Measurements from ENCODE around the gene INHBB. TPM values are rescaled to one million over a fixed set of nuclear protein-coding genes. Genes with fewer than 3 reads are reported as not detected.

INHBB gene
- total and polyA plus RNA-seq, 2 of the 4 experiments (the other 2 are of a cell fraction), result 0.18 to 0.92 TPM

DNA sequence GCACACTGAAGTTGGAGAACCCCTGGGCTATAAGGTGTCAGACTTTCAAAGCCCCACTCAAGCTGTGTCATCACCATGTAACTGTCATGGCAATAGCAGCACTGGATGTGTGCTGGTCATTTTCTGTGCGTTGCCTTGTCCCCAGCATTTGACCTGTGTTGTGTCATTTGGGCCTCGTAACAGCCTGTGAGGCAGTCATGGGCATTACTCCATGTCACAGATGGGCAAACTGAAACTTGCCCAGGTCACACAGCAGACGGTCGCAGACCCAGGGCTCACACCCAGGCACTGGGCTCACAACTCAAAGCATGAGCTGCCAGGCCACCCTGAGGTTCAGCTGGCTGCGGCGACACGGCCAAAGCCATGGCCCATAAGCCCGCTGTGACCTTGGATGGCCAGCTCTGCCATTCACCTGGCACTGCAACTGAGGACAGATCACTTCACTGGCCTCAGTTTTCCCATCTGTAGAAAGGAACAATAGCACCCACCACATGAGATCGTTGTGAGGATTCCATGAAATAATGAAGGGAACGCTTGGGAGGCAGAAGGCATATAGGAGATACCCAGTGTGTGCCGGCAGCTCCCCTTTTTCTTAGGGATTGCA is 36.7 kb downstream of the INHBB start:
- Histone ChIP-seq H4K5ac (ENCODE audit: low read depth, low read length) (no peak overlapping the region), H3K9ac (ENCODE audit: low read depth, low read length) (no peak overlapping the region), H2BK5ac (ENCODE audit: low read depth, low read length, poor library complexity, severe bottlenecking) (no peak overlapping the region), H3K27me3 (ENCODE audit: control insufficient read depth, insufficient read depth, low read length) (peaks cover 85% of the 10 kb centered on the region), H3K79me1 (ENCODE audit: low read depth in 1 of 2, low read length in 2 of 2) (no peaks in the 10 kb centered on the region), H3K23ac (ENCODE audit: low read depth, low read length) (no peak overlapping the region), H3K4me2 (ENCODE audit: low read depth, low read length) (no peak overlapping the region), H4K91ac (ENCODE audit: insufficient read depth, low read depth, low read length) (no peak overlapping the region), H3K56ac (ENCODE audit: extremely low read depth, insufficient read depth, low read length) (no peak overlapping the region), H4K8ac (ENCODE audit: low read depth in 2 of 2, low read length in 2 of 2) (no peak overlapping the region), H3K9me1 (ENCODE audit: insufficient read depth, low read length) (peaks cover 3% of the 10 kb centered on the region; the same call in 1 of the 2 replicates), H2AK5ac (ENCODE audit: low read depth, low read length) (no peak overlapping the region), H3K14ac (replicated peaks; ENCODE audit: low read depth, low read length) (no peak overlapping the region), H2AK9ac (replicated peaks; ENCODE audit: low read depth, low read length, poor library complexity) (no peak overlapping the region), H3K4me1 (ENCODE audit: control insufficient read depth, insufficient read depth, low read length) (no peaks in the 10 kb centered on the region), H3K4ac (ENCODE audit: low read depth, low read length) (no peak overlapping the region), H2BK120ac (ENCODE audit: low read depth, low read length) (no peak overlapping the region), H2AFZ (replicated peaks; ENCODE audit: low read length, poor library complexity) (no peak overlapping the region), H2BK20ac (ENCODE audit: low read depth, low read length) (no peak overlapping the region), H3K27ac (ENCODE audit: insufficient read depth, low read length) (no peak overlapping the region), H3K36me3 (ENCODE audit: control insufficient read depth, insufficient read depth, low read length) (no peaks in the 10 kb centered on the region), H3K18ac (ENCODE audit: low read depth, low read length) (no peak overlapping the region), H3K9me3 (ENCODE audit: control insufficient read depth, insufficient read depth, low read length) (no peaks in the 10 kb centered on the region), H3K4me3 (ENCODE audit: insufficient read depth, low read depth, low read length) (no peak overlapping the region), H2BK15ac (ENCODE audit: low read depth, low read length) (no peak overlapping the region), H4K20me1 (ENCODE audit: insufficient read depth, low read length) (no peaks in the 10 kb centered on the region; the same call in none of the 2 replicates)
- in situ Hi-C loops (cut with MboI; ENCODE audit: low sequenced_read_pairs) (no loop called here), dilution Hi-C loops (cut with HindIII; ENCODE audit: low sequenced_read_pairs, unreplicated experiment) (no loop called here), intact Hi-C loops (cut with micrococcal nuclease) (no loop called here)
- DNase-seq (no peak), ATAC-seq (ENCODE audit: low read depth) (no peak)
- no TSS peak for BruUV-seq (replicated peaks)
- CTCF ChIA-PET, result no interaction called here
- TF ChIP-seq MXI1 (IDR thresholded peaks at IDR 0.05; ENCODE audit: borderline replicate concordance, low read depth, low read length), result no peak
- TF ChIP-seq BHLHE40 (IDR thresholded peaks at IDR 0.05; ENCODE audit: low read depth, low read length), result no peak
- TF ChIP-seq POLR2A (IDR thresholded peaks at IDR 0.05; ENCODE audit: low read depth, low read length), result no peak
- TF ChIP-seq SMC3 (IDR thresholded peaks at IDR 0.05; ENCODE audit: low read depth, low read length), result no peak
- no peak for TF ChIP-seq CEBPB (IDR thresholded peaks at IDR 0.05; ENCODE audit: low read depth, low read length)
- no peak for TF ChIP-seq CHD1 (IDR thresholded peaks at IDR 0.05; ENCODE audit: low read depth, low read length)
- TF ChIP-seq FOS (IDR thresholded peaks at IDR 0.05; ENCODE audit: low read depth, low read length), result no peak
- TF ChIP-seq, protein P1, sequence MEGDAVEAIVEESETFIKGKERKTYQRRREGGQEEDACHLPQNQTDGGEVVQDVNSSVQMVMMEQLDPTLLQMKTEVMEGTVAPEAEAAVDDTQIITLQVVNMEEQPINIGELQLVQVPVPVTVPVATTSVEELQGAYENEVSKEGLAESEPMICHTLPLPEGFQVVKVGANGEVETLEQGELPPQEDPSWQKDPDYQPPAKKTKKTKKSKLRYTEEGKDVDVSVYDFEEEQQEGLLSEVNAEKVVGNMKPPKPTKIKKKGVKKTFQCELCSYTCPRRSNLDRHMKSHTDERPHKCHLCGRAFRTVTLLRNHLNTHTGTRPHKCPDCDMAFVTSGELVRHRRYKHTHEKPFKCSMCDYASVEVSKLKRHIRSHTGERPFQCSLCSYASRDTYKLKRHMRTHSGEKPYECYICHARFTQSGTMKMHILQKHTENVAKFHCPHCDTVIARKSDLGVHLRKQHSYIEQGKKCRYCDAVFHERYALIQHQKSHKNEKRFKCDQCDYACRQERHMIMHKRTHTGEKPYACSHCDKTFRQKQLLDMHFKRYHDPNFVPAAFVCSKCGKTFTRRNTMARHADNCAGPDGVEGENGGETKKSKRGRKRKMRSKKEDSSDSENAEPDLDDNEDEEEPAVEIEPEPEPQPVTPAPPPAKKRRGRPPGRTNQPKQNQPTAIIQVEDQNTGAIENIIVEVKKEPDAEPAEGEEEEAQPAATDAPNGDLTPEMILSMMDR (conservative IDR thresholded peaks at IDR 0.05; ENCODE audit: low read depth, low read length), result no peak
- TF ChIP-seq RCOR1 (IDR thresholded peaks at IDR 0.05; ENCODE audit: insufficient replicate concordance, low read length), result no peak
- no peak for TF ChIP-seq RFX5 (IDR thresholded peaks at IDR 0.05; ENCODE audit: low read depth, low read length)
- TF ChIP-seq, protein P2, sequence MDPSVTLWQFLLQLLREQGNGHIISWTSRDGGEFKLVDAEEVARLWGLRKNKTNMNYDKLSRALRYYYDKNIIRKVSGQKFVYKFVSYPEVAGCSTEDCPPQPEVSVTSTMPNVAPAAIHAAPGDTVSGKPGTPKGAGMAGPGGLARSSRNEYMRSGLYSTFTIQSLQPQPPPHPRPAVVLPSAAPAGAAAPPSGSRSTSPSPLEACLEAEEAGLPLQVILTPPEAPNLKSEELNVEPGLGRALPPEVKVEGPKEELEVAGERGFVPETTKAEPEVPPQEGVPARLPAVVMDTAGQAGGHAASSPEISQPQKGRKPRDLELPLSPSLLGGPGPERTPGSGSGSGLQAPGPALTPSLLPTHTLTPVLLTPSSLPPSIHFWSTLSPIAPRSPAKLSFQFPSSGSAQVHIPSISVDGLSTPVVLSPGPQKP (IDR thresholded peaks at IDR 0.05; ENCODE audit: borderline replicate concordance, low read depth, low read length), result no peak
- TF ChIP-seq, protein P3, sequence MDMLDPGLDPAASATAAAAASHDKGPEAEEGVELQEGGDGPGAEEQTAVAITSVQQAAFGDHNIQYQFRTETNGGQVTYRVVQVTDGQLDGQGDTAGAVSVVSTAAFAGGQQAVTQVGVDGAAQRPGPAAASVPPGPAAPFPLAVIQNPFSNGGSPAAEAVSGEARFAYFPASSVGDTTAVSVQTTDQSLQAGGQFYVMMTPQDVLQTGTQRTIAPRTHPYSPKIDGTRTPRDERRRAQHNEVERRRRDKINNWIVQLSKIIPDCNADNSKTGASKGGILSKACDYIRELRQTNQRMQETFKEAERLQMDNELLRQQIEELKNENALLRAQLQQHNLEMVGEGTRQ (IDR thresholded peaks at IDR 0.05; ENCODE audit: low read depth, low read length), result no peak
- no peak for TF ChIP-seq MAZ (IDR thresholded peaks at IDR 0.05; ENCODE audit: borderline replicate concordance, low read depth, low read length)
- TF ChIP-seq NFE2L2 (IDR thresholded peaks at IDR 0.05; ENCODE audit: low read depth, low read length), result no peak
- TF ChIP-seq RAD21 (IDR thresholded peaks at IDR 0.05; ENCODE audit: low read length), result no peak
- TF ChIP-seq MAFK (IDR thresholded peaks at IDR 0.05; ENCODE audit: low read depth, low read length), result no peak
- 78% methylated on average over 9 of the region's 11 CpGs; no CpG with 5 or more reads in 1 of the 2 experiments for WGBS, 2 experiments (ENCODE audit: extremely low coverage in 2 of 2, insufficient read length in 1 of 2)
- POLR2A ChIA-PET (ENCODE audit: unreplicated experiment), result no interaction called here

Measured in IMR-90 (cell line).